Neural cell (in vitro differentiated cells): Measurements from ENCODE around the gene HS3ST2. TPM values are rescaled to one million over a fixed set of nuclear protein-coding genes. Genes with fewer than 3 reads are reported as not detected.

Source experiments
- H2AFZ ChIP-seq: fragments of 200-600, 300-800 bp; sonication (generic), shearing (Covaris generic); 2 replicates; pipeline ENCODE4 v1.6.0; 2014; ENCODE audit warnings: low read depth, mild to moderate bottlenecking, antibody characterized with exemption, low read length, moderate library complexity
- H3F3A ChIP-seq: fragments of 200-600 bp; shearing (Covaris generic); 2 replicates; pipeline ENCODE4 v1.6.1; 2016; ENCODE audit warnings: mild to moderate bottlenecking, moderate library complexity, mixed read lengths, antibody characterized with exemption, low read length; ENCODE audit not compliant: insufficient read depth, poor library complexity, severe bottlenecking
- H3K27ac ChIP-seq: fragments of 200-600, 300-800 bp; sonication (generic), shearing (Covaris generic); 2 replicates; pipeline ENCODE4 v1.5.1; 2014; ENCODE audit warnings: mild to moderate bottlenecking, low read length, moderate library complexity
- H3K27me3 ChIP-seq: fragments of 300-800, 200-600 bp; sonication (generic), shearing (Covaris generic); 2 replicates; pipeline ENCODE4 v1.6.0; 2014; ENCODE audit warnings: mild to moderate bottlenecking, low read depth, low read length, moderate library complexity; ENCODE audit not compliant: insufficient read depth
- H3K36me3 ChIP-seq: fragments of 300-800, 200-600 bp; sonication (generic), shearing (Covaris generic); 2 replicates; pipeline ENCODE4 v1.5.1; 2014; ENCODE audit warnings: mild to moderate bottlenecking, antibody characterized with exemption, low read length, moderate library complexity; ENCODE audit not compliant: insufficient read depth
- H3K4me2 ChIP-seq: fragments of 300-800, 200-600 bp; sonication (generic), shearing (Covaris generic); 2 replicates; pipeline ENCODE4 v1.6.0; 2014; ENCODE audit warnings: mild to moderate bottlenecking, low read length
- H3K4me3 ChIP-seq: fragments of 300-800, 200-600 bp; sonication (generic), shearing (Covaris generic); 2 replicates; pipeline ENCODE4 v1.5.1; 2014; ENCODE audit warnings: mild to moderate bottlenecking, low read length, moderate library complexity
- H3K79me2 ChIP-seq: fragments of 200-600 bp; shearing (Covaris generic); replicated peaks from 2 replicates; pipeline ENCODE4 v1.6.0; 2014; ENCODE audit warnings: mild to moderate bottlenecking, low read length, moderate library complexity; ENCODE audit not compliant: insufficient read depth
- H3K9ac ChIP-seq: fragments of 300-800, 200-600 bp; sonication (generic), shearing (Covaris generic); 2 replicates; pipeline ENCODE4 v1.6.1; 2016; ENCODE audit warnings: mild to moderate bottlenecking, low read length, mixed read lengths
- H3K9me2 ChIP-seq: fragments of 200-600 bp; shearing (Covaris generic); 2 replicates; pipeline ENCODE4 v1.6.1; 2016; ENCODE audit warnings: mild to moderate bottlenecking, low read length, mixed read lengths; ENCODE audit not compliant: insufficient read depth
- H3K9me3 ChIP-seq: fragments of 200-600, 300-800 bp; sonication (generic), shearing (Covaris generic); 2 replicates; pipeline ENCODE4 v1.6.1; 2016; ENCODE audit warnings: mild to moderate bottlenecking, mixed run types, low read length, moderate library complexity, mixed read lengths
- H4K20me1 ChIP-seq: fragments of 200-600 bp; shearing (Covaris generic); 2 replicates; pipeline ENCODE4 v1.6.1; 2016; ENCODE audit warnings: mild to moderate bottlenecking, mixed run types; ENCODE audit not compliant: insufficient read depth
- CTCF ChIP-seq: fragments of 450-650 bp; IDR thresholded peaks from 2 replicates; pipeline ENCODE4 v1.5.1; 2014; ENCODE audit warnings: antibody characterized with exemption, mild to moderate bottlenecking, moderate library complexity; ENCODE audit not compliant: poor library complexity, severe bottlenecking
- EP300 ChIP-seq: fragments of 450-650 bp; conservative IDR thresholded peaks from 2 replicates; pipeline ENCODE4 v1.6.1; 2014; ENCODE audit warnings: antibody characterized with exemption, mild to moderate bottlenecking, moderate library complexity; ENCODE audit not compliant: poor library complexity, severe bottlenecking
- EZH2 ChIP-seq: fragments of 200-600, 300-800 bp; shearing (Covaris generic), sonication (generic); IDR thresholded peaks from 2 replicates; pipeline ENCODE4 v1.6.1; 2014; ENCODE audit warnings: antibody characterized with exemption, low read length, borderline replicate concordance, mild to moderate bottlenecking; ENCODE audit not compliant: insufficient read depth, poor library complexity, severe bottlenecking
- MXI1 ChIP-seq: fragments of 450-650 bp; conservative IDR thresholded peaks from 2 replicates; pipeline ENCODE4 v1.6.1; 2014; ENCODE audit warnings: antibody characterized with exemption, mild to moderate bottlenecking; ENCODE audit not compliant: poor library complexity, severe bottlenecking
- POLR2AphosphoS5 ChIP-seq: IDR thresholded peaks from 2 replicates; pipeline ENCODE4 v1.6.1; 2012
- RAD21 ChIP-seq: fragments of 450-650 bp; conservative IDR thresholded peaks from 2 replicates; pipeline ENCODE4 v1.6.1; 2014; ENCODE audit warnings: antibody characterized with exemption, mild to moderate bottlenecking, moderate library complexity
- REST ChIP-seq: IDR thresholded peaks from 2 replicates; pipeline ENCODE4 v1.6.1; 2012; ENCODE audit warnings: borderline replicate concordance
- SMC3 ChIP-seq: fragments of 450-650 bp; conservative IDR thresholded peaks from 2 replicates; pipeline ENCODE4 v1.6.1; 2014; ENCODE audit warnings: antibody characterized with exemption, mild to moderate bottlenecking, moderate library complexity; ENCODE audit not compliant: poor library complexity
- TAF1 ChIP-seq: IDR thresholded peaks from 2 replicates; pipeline ENCODE4 v1.6.1; 2012; ENCODE audit warnings: low read depth
- polyA plus RNA-seq: library from polyadenylated mRNA; depleted of rRNA; stranded (reverse); fragments of >200 nt; gene quantifications from 2 replicates; pipeline ENCODE4 v1.2.3, GENCODE V29; 2014

The HS3ST2 gene
- polyA plus RNA-seq, 1 donor from 2014 or later = 3.0 TPM

DNA sequence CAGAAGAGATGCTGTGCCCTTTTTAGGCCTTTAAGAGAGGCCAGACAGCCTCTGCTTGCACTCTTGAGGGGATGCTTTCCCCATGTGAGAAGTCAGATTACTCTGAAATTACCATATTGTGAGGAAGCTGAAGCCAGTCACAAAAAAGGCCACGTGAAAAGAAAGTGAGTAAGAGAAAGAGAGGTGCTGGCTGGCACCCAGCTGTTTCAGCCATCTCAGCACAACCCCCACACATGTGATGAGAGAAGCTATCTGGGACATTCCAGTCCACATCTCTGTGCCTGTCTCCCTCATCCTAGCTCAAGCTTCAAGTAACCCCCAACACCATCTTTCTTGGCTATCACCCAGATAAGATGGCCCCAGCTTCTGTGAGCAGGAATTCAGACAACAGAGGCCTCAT is 131.4 kb downstream of the HS3ST2 start:
- no peak overlapping the region for H3K4me3 ChIP-seq
- no peak overlapping the region for H3K4me2 ChIP-seq

GRCh38 chr16:22946433-22946832 is 132.5 kb downstream of the HS3ST2 start:
- no peak overlapping the region for H3K27ac ChIP-seq
- no peak overlapping the region for H3K4me3 ChIP-seq
- H3K9ac ChIP-seq = no peak overlapping the region
- no peaks in the 10 kb centered on the region for H3K36me3 ChIP-seq
- no peak overlapping the region for H2AFZ ChIP-seq
- H4K20me1 ChIP-seq = no peaks in the 10 kb centered on the region
- no peaks in the 10 kb centered on the region for H3F3A ChIP-seq
- no peaks in the 10 kb centered on the region for H3K9me2 ChIP-seq
- H3K4me2 ChIP-seq = no peak overlapping the region
- H3K9me3 ChIP-seq = no peaks in the 10 kb centered on the region
- H3K79me2 ChIP-seq = no peaks in the 10 kb centered on the region
- no peaks in the 10 kb centered on the region for H3K27me3 ChIP-seq
- TF ChIP-seq POLR2AphosphoS5 = no peak
- no peak for TF ChIP-seq SMC3
- TF ChIP-seq MXI1 = no peak
- TF ChIP-seq RAD21 = no peak
- no peak for TF ChIP-seq EZH2
- no peak for TF ChIP-seq REST
- no peak for TF ChIP-seq EP300

More for the DNA sequence above, 131.4 kb downstream of the HS3ST2 start:
- Histone ChIP-seq H3K9ac (no peak overlapping the region), H3F3A (no peaks in the 10 kb centered on the region), H3K27me3 (no peaks in the 10 kb centered on the region), H3K9me2 (no peaks in the 10 kb centered on the region), H3K27ac (no peak overlapping the region), H3K79me2 (no peaks in the 10 kb centered on the region), H3K9me3 (no peaks in the 10 kb centered on the region), H2AFZ (no peak overlapping the region), H3K36me3 (no peaks in the 10 kb centered on the region), H4K20me1 (no peaks in the 10 kb centered on the region)
- no peak for TF ChIP-seq EZH2
- no peak for TF ChIP-seq CTCF
- no peak for TF ChIP-seq REST
- TF ChIP-seq POLR2AphosphoS5 = no peak
- TF ChIP-seq MXI1 = no peak
- TF ChIP-seq TAF1 = no peak
- TF ChIP-seq RAD21 = no peak
- TF ChIP-seq SMC3 = no peak
- no peak for TF ChIP-seq EP300
